Measurements from ENCODE around the gene STOML1. TPM values are rescaled to one million over a fixed set of nuclear protein-coding genes. Genes with fewer than 3 reads are reported as not detected.

Gene STOML1
- total RNA-seq, 1 experiment from 2014 or later = 2.5 TPM

- H3K27me3 ChIP-seq (ENCODE audit: insufficient read depth, low read length) = no peaks in the 10 kb centered on the region
- H4K91ac ChIP-seq (ENCODE audit: insufficient read length, low read depth, low read length) = no peak overlapping the region
- H3K79me1 ChIP-seq (ENCODE audit: insufficient read depth, low read depth, low read length, poor library complexity, severe bottlenecking) = no peaks in the 10 kb centered on the region
- no peaks in the 10 kb centered on the region for H3K79me2 ChIP-seq (ENCODE audit: insufficient read depth, low read length)
- no peak overlapping the region for H3K18ac ChIP-seq (ENCODE audit: insufficient read length, low read depth, low read length)
- H3K9ac ChIP-seq (ENCODE audit: extremely low read depth, insufficient read length, low read length) = no peak overlapping the region
- Mint-ChIP-seq H3K36me3 (ENCODE audit: insufficient read depth in 1 of 3, low read depth in 3 of 3) (no peaks in the 10 kb centered on the region; a peak in 1 of 7 replicates), H3K4me3 (no peak overlapping the region), H3K27ac (no peak overlapping the region; a peak in 1 of 7 replicates), H3K27me3 (ENCODE audit: low read depth) (peaks cover 12% of the 10 kb centered on the region), H3K9me3 (no peaks in the 10 kb centered on the region), H3K4me1 (peaks cover 9 to 25% of the 10 kb centered on the region in 2 experiments)
- H4K20me1 ChIP-seq (ENCODE audit: control insufficient read depth, insufficient read depth, insufficient read length) = no peaks in the 10 kb centered on the region
- no peak overlapping the region for H4K5ac ChIP-seq (ENCODE audit: insufficient read length, low read depth, low read length)
- no peaks in the 10 kb centered on the region for H3K4me1 ChIP-seq (ENCODE audit: insufficient read depth, low read length)
- H3T11ph ChIP-seq (ENCODE audit: low read length) = no peak overlapping the region
- no peaks in the 10 kb centered on the region for H3K23me2 ChIP-seq (ENCODE audit: insufficient read length, low read depth, low read length, poor library complexity, severe bottlenecking)
- no peaks in the 10 kb centered on the region for H3K9me3 ChIP-seq (ENCODE audit: control insufficient read depth, low read depth, low read length)
- H3K4me2 ChIP-seq (ENCODE audit: insufficient read depth, insufficient read length, low read length) = no peak overlapping the region
- H2BK20ac ChIP-seq (ENCODE audit: low read depth, low read length, poor library complexity, severe bottlenecking) = no peak overlapping the region
- H3K4ac ChIP-seq (ENCODE audit: low read depth, low read length) = no peak overlapping the region
- H4K8ac ChIP-seq (replicated peaks; ENCODE audit: insufficient read length, low read depth, low read length) = no peak overlapping the region
- no peak overlapping the region for H2AFZ ChIP-seq (ENCODE audit: low read length)
- no peak overlapping the region for H2BK15ac ChIP-seq (ENCODE audit: low read depth, low read length)
- H3K56ac ChIP-seq (ENCODE audit: insufficient read length, low read depth, low read length) = no peak overlapping the region
- no peak overlapping the region for H2BK120ac ChIP-seq (ENCODE audit: low read depth, low read length, poor library complexity, severe bottlenecking)
- WGBS (ENCODE audit: extremely low coverage, insufficient read length, low lambda C conversion rate) = no CpG with 5 or more reads among the region's 4 CpGs
- no peak overlapping the region for H2AK5ac ChIP-seq (ENCODE audit: insufficient read length, low read length)
- no peak overlapping the region for H3K14ac ChIP-seq (ENCODE audit: insufficient read depth, low read length)
- no peak overlapping the region for H2BK5ac ChIP-seq (ENCODE audit: insufficient read length, low read length)
- no peak overlapping the region for H3K23ac ChIP-seq (ENCODE audit: insufficient read length, low read depth, low read length)
- H2BK12ac ChIP-seq (ENCODE audit: insufficient read length, low read depth, low read length) = no peak overlapping the region
- no peak for TF ChIP-seq CTCF (conservative IDR thresholded peaks at IDR 0.05)
- no peak overlapping the region for H3K27ac ChIP-seq (ENCODE audit: insufficient read length, low read depth, low read length)
- DNase-seq = no peak
These were observed 43.1 kb downstream of the STOML1 start for GRCh38 chr15:73948982-73949381.

Data from H9 (cell line).